ENCODE data around the gene WRAP53. TPM values are rescaled to one million over a fixed set of nuclear protein-coding genes. Genes with fewer than 3 reads are reported as not detected.

WRAP53 gene
- total and polyA plus RNA-seq, 5 experiments from 2014 or later, result 9.8 to 14.1 (median 11.6) TPM

- no peaks in the 10 kb centered on the region for H3K9me3 Mint-ChIP-seq
- peaks cover 23 to 55% (median 53%) of the 10 kb centered on the region in 4 donors for H3K4me1 Mint-ChIP-seq
- peaks cover 0 to 27% (median 7%) of the 10 kb centered on the region in 3 donors for H3K36me3 Mint-ChIP-seq
- peak overlapping the region; percentile 99 to 100 (median 100) for H3K27ac Mint-ChIP-seq
- H3K27me3 Mint-ChIP-seq, result peaks cover 0 to 3% (median 0%) of the 10 kb centered on the region in 5 donors
- peak overlapping the region; percentile 87 to 99 (median 98) for H3K4me3 Mint-ChIP-seq
- peak in 9 of 10 donors; percentile 85 to 95 (median 90) for DNase-seq
- POLR2A ChIA-PET, result interaction anchor here (0.6 to 6.9 kb wide), 50 partner anchors 9 to 640 kb away, joined by 3 to 105 read pairs (median 8); partner anchors contain the start of genes ACAP1, ATP1B2, CD68 and CNTROB
- peak; percentile 62 to 64 for ATAC-seq
Observed at GRCh38 chr17:7685533-7686221, 2.6 kb upstream of the WRAP53 start.

- Mint-ChIP-seq H3K4me1 (peaks cover 25 to 55% (median 53%) of the 10 kb centered on the region in 4 donors), H3K36me3 (peaks cover 0 to 32% (median 7%) of the 10 kb centered on the region in 3 donors)
- POLR2A ChIA-PET, result interaction anchor here (0.5 to 6.9 kb wide), 68 partner anchors 8 to 641 kb away, joined by 3 to 105 read pairs (median 6); partner anchors contain the start of genes ACAP1, ATP1B2, CD68 and CNTROB
Observed at GRCh38 chr17:7686222-7687071, 1.8 kb upstream of the WRAP53 start.

GRCh38 chr17:7687072-7687907 lies 987 bp upstream of the WRAP53 start, which contains the start of gene TP53:
TP53 (minus strand) TSS chr17:7687490; CDS start chr17:7676594, 10,896 bp downstream.
- Mint-ChIP-seq H3K27me3 (peaks cover 0 to 3% (median 0%) of the 10 kb centered on the region in 5 donors), H3K4me3 (peak within 1 kb of the TSS; percentile 87 to 99 (median 98)), H3K27ac (peak within 1 kb of the TSS; percentile 99 to 100 (median 100)), H3K36me3 (peaks cover 0 to 34% (median 7%) of the 10 kb centered on the region in 3 donors), H3K4me1 (peaks cover 25 to 55% (median 52%) of the 10 kb centered on the region in 4 donors), H3K9me3 (no peaks in the 10 kb centered on the region)
- POLR2A ChIA-PET, result interaction anchor here (0.5 to 6.9 kb wide), 65 partner anchors 11 to 652 kb away, joined by 3 to 105 read pairs (median 6); partner anchors contain the start of genes ACAP1, ATP1B2, CD68 and CNTROB
- ATAC-seq (peak; percentile 50 to 58), DNase-seq (peak; percentile 64 to 94 (median 86))

More at GRCh38 chr17:7686222-7687071, 1.8 kb upstream of the WRAP53 start:
- Mint-ChIP-seq H3K27ac (peak overlapping the region; percentile 99 to 100 (median 100)), H3K4me3 (peak overlapping the region; percentile 87 to 99 (median 98)), H3K27me3 (peaks cover 0 to 3% (median 0%) of the 10 kb centered on the region in 5 donors), H3K9me3 (no peaks in the 10 kb centered on the region)
- peak; percentile 44 to 53 for ATAC-seq
- DNase-seq, result peak; percentile 64 to 99 (median 82)

GRCh38 chr17:7688808-7689316 lies 585 bp downstream of the WRAP53 start:
- POLR2A ChIA-PET, result interaction anchor here (0.5 to 6.9 kb wide), 10 partner anchors 58 to 649 kb away, joined by 4 to 105 read pairs (median 34); partner anchors contain the start of genes FXR2, MPDU1, PHF23 and SENP3
- H3K27me3 Mint-ChIP-seq, result peaks cover 0 to 5% (median 0%) of the 10 kb centered on the region in 5 donors
- DNase-seq, result no peak

GRCh38 chr17:7695586-7695985 lies 7.3 kb downstream of the WRAP53 start:
- POLR2A ChIA-PET, result no interaction called here
- peaks cover 9 to 72% (median 27%) of the 10 kb centered on the region in 3 donors for H3K36me3 Mint-ChIP-seq

More at GRCh38 chr17:7688808-7689316, 585 bp downstream of the WRAP53 start:
- H3K4me3 Mint-ChIP-seq, result peak overlapping the region; percentile 87 to 99 (median 98)
- H3K9me3 Mint-ChIP-seq, result no peaks in the 10 kb centered on the region
- H3K36me3 Mint-ChIP-seq, result peaks cover 7 to 34% (median 10%) of the 10 kb centered on the region in 3 donors
- peaks cover 25 to 47% (median 46%) of the 10 kb centered on the region in 4 donors for H3K4me1 Mint-ChIP-seq
- peak overlapping the region in 9 of 10 donors; percentile 81 to 100 (median 100) for H3K27ac Mint-ChIP-seq
- ATAC-seq, result no peak

GRCh38 chr17:7697828-7698588 lies 9.7 kb downstream of the WRAP53 start:
- peaks cover 12 to 81% (median 40%) of the 10 kb centered on the region in 3 donors for H3K36me3 Mint-ChIP-seq
- peaks cover 2 to 27% (median 21%) of the 10 kb centered on the region in 5 donors for H3K27me3 Mint-ChIP-seq
- no peak for ATAC-seq
- no peak overlapping the region for H3K27ac Mint-ChIP-seq
- no peak overlapping the region for H3K4me3 Mint-ChIP-seq
- POLR2A ChIA-PET, result interaction anchor here (1.0 kb wide), 1 partner anchor 10 kb away, joined by 3 read pairs; the partner anchor contains the start of gene WRAP53
- peaks cover 0 to 4% (median 0%) of the 10 kb centered on the region in 4 donors for H3K4me1 Mint-ChIP-seq
- DNase-seq, result no peak
- no peaks in the 10 kb centered on the region for H3K9me3 Mint-ChIP-seq

More at GRCh38 chr17:7695586-7695985, 7.3 kb downstream of the WRAP53 start:
- ATAC-seq (no peak), DNase-seq (no peak)
- H3K27me3 Mint-ChIP-seq, result peaks cover 0 to 9% (median 2%) of the 10 kb centered on the region in 5 donors
- no peak overlapping the region for H3K4me3 Mint-ChIP-seq
- peaks cover 0 to 6% (median 0%) of the 10 kb centered on the region in 4 donors for H3K4me1 Mint-ChIP-seq
- peak overlapping the region in 3 of 10 donors; percentile 8 to 60 (median 43) for H3K27ac Mint-ChIP-seq
- H3K9me3 Mint-ChIP-seq, result no peaks in the 10 kb centered on the region

- H3K27me3 Mint-ChIP-seq, result peaks cover 9 to 48% (median 38%) of the 10 kb centered on the region in 5 donors
- H3K27ac Mint-ChIP-seq, result no peak overlapping the region
- peaks cover 10 to 68% (median 31%) of the 10 kb centered on the region in 3 donors for H3K36me3 Mint-ChIP-seq
- H3K4me1 Mint-ChIP-seq, result peaks cover 11 to 18% (median 12%) of the 10 kb centered on the region in 4 donors
- H3K9me3 Mint-ChIP-seq, result no peaks in the 10 kb centered on the region
- DNase-seq (no peak), ATAC-seq (no peak)
- POLR2A ChIA-PET, result no interaction called here
- no peak overlapping the region for H3K4me3 Mint-ChIP-seq
Observed at GRCh38 chr17:7700510-7700909, 12.2 kb downstream of the WRAP53 start.

GRCh38 chr17:7701681-7702080 lies 13.4 kb downstream of the WRAP53 start:
- DNase-seq, result no peak
- POLR2A ChIA-PET, result interaction anchor here (1.6 kb wide), 1 partner anchor 14 kb away, joined by 3 read pairs; the partner anchor contains the start of gene TP53
- ATAC-seq, result no peak
- Mint-ChIP-seq H3K4me3 (no peak overlapping the region), H3K9me3 (no peaks in the 10 kb centered on the region), H3K4me1 (peaks cover 11 to 26% (median 19%) of the 10 kb centered on the region in 4 donors), H3K27me3 (peaks cover 16 to 60% (median 42%) of the 10 kb centered on the region in 5 donors), H3K36me3 (peaks cover 4 to 59% (median 22%) of the 10 kb centered on the region in 3 donors), H3K27ac (no peak overlapping the region)

GRCh38 chr17:7702776-7703175 lies 14.5 kb downstream of the WRAP53 start:
- no peak overlapping the region for H3K4me3 Mint-ChIP-seq
- H3K27ac Mint-ChIP-seq, result peak overlapping the region in 1 of 10 donors; percentile 3
- no peaks in the 10 kb centered on the region for H3K9me3 Mint-ChIP-seq
- ATAC-seq (no peak), DNase-seq (no peak)
- H3K4me1 Mint-ChIP-seq, result peaks cover 11 to 26% (median 19%) of the 10 kb centered on the region in 4 donors
- peaks cover 18 to 71% (median 47%) of the 10 kb centered on the region in 5 donors for H3K27me3 Mint-ChIP-seq
- POLR2A ChIA-PET, result no interaction called here
- H3K36me3 Mint-ChIP-seq, result peaks cover 4 to 48% (median 21%) of the 10 kb centered on the region in 3 donors
